GM23338 (cell line): ENCODE data around the gene TTC22. TPM values are rescaled to one million over a fixed set of nuclear protein-coding genes. Genes with fewer than 3 reads are reported as not detected.

Experiments
- ATAC-seq: fragments of 200-7000 bp; cut with Tn5 transposase; 3 replicates; pipeline ENCODE4 v1.9.1; 2020
- DNase-seq: peaks from one replicate; pipeline ENCODE4 v3.0.0-alpha.2; 2015; ENCODE audit warnings: low spot score
- H2AFZ ChIP-seq: fragments of 200-600 bp; sonication (generic); 2 replicates; pipeline ENCODE4 v1.8.0; 2016; ENCODE audit warnings: antibody characterized with exemption, mild to moderate bottlenecking, moderate library complexity
- H3F3A ChIP-seq: fragments of 200-600 bp; sonication (generic); replicated peaks from 2 replicates; pipeline ENCODE4 v1.8.0; 2017; ENCODE audit warnings: antibody characterized with exemption, mixed run types, low read depth
- H3K27ac ChIP-seq: fragments of 200-600 bp; sonication (generic); 2 replicates; pipeline ENCODE4 v1.6.1; 2016; ENCODE audit warnings: low read depth
- H3K27me3 ChIP-seq: fragments of 200-600 bp; sonication (generic); 2 replicates; pipeline ENCODE4 v1.8.0; 2016; ENCODE audit warnings: mild to moderate bottlenecking, mixed run types, moderate library complexity; ENCODE audit not compliant: insufficient read depth
- H3K36me3 ChIP-seq: fragments of 200-600 bp; sonication (generic); 2 replicates; pipeline ENCODE4 v1.8.0; 2016; ENCODE audit warnings: mild to moderate bottlenecking; ENCODE audit not compliant: insufficient read depth
- H3K4me1 ChIP-seq: fragments of 200-600 bp; sonication (generic); 2 replicates; pipeline ENCODE4 v1.8.0; 2016; ENCODE audit warnings: mild to moderate bottlenecking, moderate library complexity; ENCODE audit not compliant: insufficient read depth
- H3K4me2 ChIP-seq: fragments of 200-600 bp; sonication (generic); 2 replicates; pipeline ENCODE4 v1.7.1; 2017; ENCODE audit warnings: mixed run types
- H3K4me3 ChIP-seq: fragments of 200-600 bp; sonication (generic); 2 replicates; pipeline ENCODE4 v1.6.1; 2016; ENCODE audit warnings: mixed run types
- H3K79me2 ChIP-seq: fragments of 200-600 bp; sonication (generic); replicated peaks from 2 replicates; pipeline ENCODE4 v1.8.0; 2017; ENCODE audit warnings: mild to moderate bottlenecking; ENCODE audit not compliant: insufficient read depth
- H3K9me2 ChIP-seq: fragments of 200-600 bp; sonication (generic); 2 replicates; pipeline ENCODE4 v1.8.0; 2017; ENCODE audit not compliant: insufficient read depth
- H4K20me1 ChIP-seq: fragments of 200-600 bp; sonication (generic); replicated peaks from 2 replicates; pipeline ENCODE4 v1.8.0; 2017; ENCODE audit warnings: mild to moderate bottlenecking; ENCODE audit not compliant: insufficient read depth
- H3K27ac Mint-ChIP-seq: 2 replicates; pipeline ENCODE4 v1.8.0; 2020; ENCODE audit warnings: inconsistent platforms, mild to moderate bottlenecking, moderate library complexity, mixed read lengths
- H3K27me3 Mint-ChIP-seq: 3 replicates; pipeline ENCODE4 v1.8.0; 2022; ENCODE audit warnings: low read depth, mild to moderate bottlenecking, moderate library complexity, mixed read lengths, inconsistent platforms; ENCODE audit not compliant: insufficient read depth, poor library complexity
- H3K36me3 Mint-ChIP-seq: 3 replicates; pipeline ENCODE4 v1.8.0; 2021; ENCODE audit warnings: low read depth, mild to moderate bottlenecking, inconsistent platforms, moderate library complexity, mixed read lengths
- H3K4me1 Mint-ChIP-seq: 3 replicates; pipeline ENCODE4 v1.8.0; 2020; ENCODE audit warnings: mild to moderate bottlenecking, inconsistent platforms, mixed read lengths
- H3K4me3 Mint-ChIP-seq: 3 replicates; pipeline ENCODE4 v1.8.0; 2021; ENCODE audit warnings: moderate library complexity, mild to moderate bottlenecking, inconsistent platforms, mixed read lengths
- H3K9me3 Mint-ChIP-seq: 3 replicates; pipeline ENCODE4 v1.8.0; 2020; ENCODE audit warnings: moderate library complexity, mild to moderate bottlenecking, inconsistent platforms, mixed read lengths
- CREB1 ChIP-seq: fragments of 250-450 bp; sonication (Bioruptor Pico); IDR thresholded peaks from 2 replicates; pipeline ENCODE4 v1.5.0; 2020; ENCODE audit warnings: low read depth, mild to moderate bottlenecking, moderate library complexity
- CTCF ChIP-seq, 2 experiments: fragments of 200-600 bp in 1 of 2; sonication (generic) in 1 of 2; conservative IDR thresholded peaks; 2 replicates each; pipeline versions ENCODE4 v1.5.1 to v1.6.1; 2016 to 2017; ENCODE audit warnings: antibody characterized with exemption in 2 of 2, low read depth in 2 of 2, mild to moderate bottlenecking in 2 of 2, moderate library complexity in 1 of 2
- ETS1 ChIP-seq: IDR thresholded peaks from 2 replicates; pipeline ENCODE4 v1.6.1; 2016; ENCODE audit warnings: antibody characterized with exemption
- EZH2 ChIP-seq: fragments of 200-600 bp; sonication (generic); IDR thresholded peaks from one replicate; pipeline ENCODE4 v1.8.0; 2017; ENCODE audit warnings: antibody characterized with exemption, mild to moderate bottlenecking, low read depth; ENCODE audit not compliant: unreplicated experiment
- EZH2phosphoT487 ChIP-seq: fragments of 200-600 bp; sonication (generic); IDR thresholded peaks from one replicate; pipeline ENCODE4 v1.8.1; 2018; ENCODE audit warnings: antibody characterized with exemption; ENCODE audit not compliant: unreplicated experiment
- JUNB ChIP-seq: IDR thresholded peaks from one replicate; pipeline ENCODE4 v1.6.1; 2016; ENCODE audit warnings: antibody characterized with exemption; ENCODE audit not compliant: unreplicated experiment
- NANOG ChIP-seq: IDR thresholded peaks from 2 replicates; pipeline ENCODE4 v1.6.1; 2016; ENCODE audit warnings: antibody characterized with exemption, borderline replicate concordance
- POLR2AphosphoS5 ChIP-seq: IDR thresholded peaks from 2 replicates; pipeline ENCODE4 v1.6.1; 2016; ENCODE audit warnings: antibody characterized with exemption, low read depth
- REST ChIP-seq: IDR thresholded peaks from one replicate; pipeline ENCODE4 v1.6.1; 2018; ENCODE audit warnings: antibody characterized with exemption; ENCODE audit not compliant: unreplicated experiment
- STAT1 ChIP-seq: IDR thresholded peaks from one replicate; pipeline ENCODE4 v1.6.1; 2016; ENCODE audit warnings: antibody characterized with exemption; ENCODE audit not compliant: unreplicated experiment
- ZNF114 ChIP-seq: fragments of 250-450 bp; sonication (Bioruptor Pico); IDR thresholded peaks from 2 replicates; pipeline ENCODE4 v1.5.0; 2020; ENCODE audit warnings: mild to moderate bottlenecking, moderate library complexity
- ZNF331 ChIP-seq: fragments of 250-450 bp; sonication (Bioruptor Pico); IDR thresholded peaks from 2 replicates; pipeline ENCODE4 v1.5.0; 2020; ENCODE audit warnings: low read depth, mild to moderate bottlenecking, moderate library complexity
- polyA plus RNA-seq: library from polyadenylated mRNA; unstranded; fragments of >200 nt; fragmentation: Nextera tagmentation; extraction: Ambion mirVana; gene quantifications from 2 replicates; pipeline ENCODE4 v1.2.1, GENCODE V29; 2016
- total RNA-seq: library from RNA; depleted of rRNA; stranded (reverse); fragments of >200 nt; shearing (Covaris generic); gene quantifications from 2 replicates; pipeline ENCODE4 v1.2.3, GENCODE V29; 2014

TTC22 gene
- total and polyA plus RNA-seq, 2 experiments from 2014 or later = 1.2 to 2.5 TPM

DNA sequence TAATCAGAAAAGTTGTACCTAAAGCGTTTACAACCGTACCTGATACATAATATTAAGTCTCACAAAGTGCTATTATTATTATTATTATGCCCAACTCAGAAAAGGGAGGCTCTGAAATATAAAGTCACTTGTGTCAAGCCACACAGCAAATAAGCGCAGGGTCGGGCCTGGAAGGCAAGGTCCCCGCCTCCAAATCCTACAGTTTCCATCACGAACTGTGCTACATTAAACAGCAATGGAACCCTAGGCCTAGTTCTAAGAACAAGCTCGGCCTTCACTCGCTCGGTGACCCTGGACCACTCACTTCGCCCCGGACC, 37.3 kb downstream of the TTC22 start (continued):
- TF ChIP-seq EZH2 (no peak), EZH2phosphoT487 (no peak), REST (no peak), JUNB (no peak), CTCF (conservative IDR thresholded peaks at IDR 0.05; ENCODE audit: low read depth in 2 of 2) (no peak)

GRCh38 chr1:54758678-54759348, 42.3 kb downstream of the TTC22 start:
- H3K27me3 Mint-ChIP-seq = peaks cover 10% of the 10 kb centered on the region
- H3K27ac ChIP-seq = no peak overlapping the region
- no peak overlapping the region for H3K4me3 Mint-ChIP-seq
- DNase-seq (no peak), ATAC-seq (no peak)
- TF ChIP-seq NANOG (no peak), ETS1 (no peak), ZNF331 (CRISPR knock-in tag) (no peak), EZH2 (no peak), EZH2phosphoT487 (no peak), STAT1 (no peak), POLR2AphosphoS5 (no peak), REST (no peak), ZNF114 (CRISPR knock-in tag) (no peak), JUNB (no peak), CREB1 (CRISPR knock-in tag) (no peak)
- H3K9me3 Mint-ChIP-seq = no peaks in the 10 kb centered on the region; the same call in 2 of the 3 replicates
- H3K79me2 ChIP-seq = peaks cover 22% of the 10 kb centered on the region
- H3K9me2 ChIP-seq = no peaks in the 10 kb centered on the region
- H3K4me2 ChIP-seq = no peak overlapping the region
- no peaks in the 10 kb centered on the region for H3K36me3 ChIP-seq
- no peaks in the 10 kb centered on the region for H3K27me3 ChIP-seq
- H3K27ac Mint-ChIP-seq = no peak overlapping the region
- peaks cover 6% of the 10 kb centered on the region for H3K4me1 ChIP-seq
- peaks cover 8% of the 10 kb centered on the region; the same call in 1 of the 3 replicates for H3K36me3 Mint-ChIP-seq
- H3K4me3 ChIP-seq = no peak overlapping the region
- no peak overlapping the region for H2AFZ ChIP-seq
- peaks cover 16% of the 10 kb centered on the region for H3K4me1 Mint-ChIP-seq
- H4K20me1 ChIP-seq = no peaks in the 10 kb centered on the region
- H3F3A ChIP-seq = no peaks in the 10 kb centered on the region
